ENCODE results near the gene COA3.

COA3 gene

GRCh38 chr17:42766124-42766523 lies 32.4 kb downstream of the COA3 start:
- no peak for DNase-seq (ENCODE audit: low read depth, low spot score)
- no peak overlapping the region for H3K4me3 ChIP-seq (ENCODE audit: low read length)

DNA sequence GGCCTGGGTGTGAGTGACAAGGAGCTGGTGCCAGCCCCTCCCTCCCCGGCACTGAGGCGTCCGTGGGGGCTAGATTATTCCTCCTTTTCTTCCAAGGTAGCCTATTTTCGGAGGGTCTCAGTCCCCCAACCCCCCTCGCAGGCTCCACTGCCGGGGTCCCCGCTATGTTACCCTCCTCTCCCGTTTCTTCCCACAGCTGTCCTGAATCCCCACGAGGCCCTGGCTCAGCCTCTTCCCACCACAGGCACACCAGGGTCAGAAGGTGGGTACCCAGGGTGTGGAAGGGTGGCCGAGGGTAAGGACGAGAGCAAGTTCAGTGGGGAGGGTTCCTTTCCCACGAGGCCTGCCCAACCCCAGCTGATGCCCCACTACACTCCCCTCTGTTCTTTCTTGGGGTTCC lies 36.9 kb downstream of the COA3 start:
- DNase-seq (ENCODE audit: low read depth, low spot score): no peak
- no peak overlapping the region for H3K4me3 ChIP-seq (ENCODE audit: low read length)

DNA sequence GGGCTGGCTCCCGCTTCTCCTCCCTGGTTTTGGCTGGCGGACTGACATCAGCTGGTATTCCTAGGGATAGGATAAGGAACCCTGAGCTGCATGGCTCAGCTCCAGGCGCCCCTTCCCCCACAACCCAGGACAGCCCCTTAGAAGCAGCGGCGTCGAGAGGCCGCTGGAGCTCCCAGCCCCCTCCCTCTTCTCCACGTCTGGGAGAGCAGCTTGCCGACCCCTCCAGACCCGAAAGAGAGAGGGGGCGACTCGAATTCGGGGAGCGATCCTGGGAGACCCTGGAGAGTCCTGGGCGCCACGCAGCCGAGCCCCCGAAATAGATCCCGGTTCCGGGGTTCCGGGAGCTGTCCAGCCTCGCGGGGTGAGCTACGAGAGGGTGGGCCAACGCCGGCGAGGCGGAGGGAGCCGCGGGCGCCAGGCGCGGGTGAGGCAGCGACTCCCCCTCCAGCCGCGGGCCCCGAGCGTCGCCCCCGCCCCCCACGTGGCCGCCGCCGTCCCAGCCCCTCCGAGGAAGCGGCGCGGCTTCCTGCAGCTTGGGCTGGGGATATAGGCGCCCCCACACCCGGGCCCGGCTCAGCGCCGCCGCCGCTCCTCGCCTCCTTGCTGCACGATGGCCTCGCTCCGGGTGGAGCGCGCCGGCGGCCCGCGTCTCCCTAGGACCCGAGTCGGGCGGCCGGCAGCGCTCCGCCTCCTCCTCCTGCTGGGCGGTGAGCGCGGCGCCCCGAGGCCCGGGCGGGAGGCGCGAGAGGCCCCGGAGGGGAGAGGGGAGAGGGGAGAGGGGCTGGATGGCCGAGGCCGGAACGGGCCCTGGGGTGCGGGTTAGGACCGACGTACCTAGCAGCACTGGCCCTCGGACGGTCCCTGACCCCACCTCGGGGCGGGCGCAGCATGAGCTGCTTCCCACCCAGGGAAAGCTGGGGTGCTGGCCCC lies 37.6 kb downstream of the COA3 start, which contains the start of gene RAMP2:
Gene RAMP2, plus strand, starts transcription at position 576 of the 930 bp plus-strand sequence. Its CDS starts 35 bp downstream, at position 611.
- H3K4me3 ChIP-seq (ENCODE audit: low read length): peak within 1 kb of the TSS; percentile 11; the same call in 1 of the 2 replicates
- DNase-seq (ENCODE audit: low read depth, low spot score): no peak

DNA sequence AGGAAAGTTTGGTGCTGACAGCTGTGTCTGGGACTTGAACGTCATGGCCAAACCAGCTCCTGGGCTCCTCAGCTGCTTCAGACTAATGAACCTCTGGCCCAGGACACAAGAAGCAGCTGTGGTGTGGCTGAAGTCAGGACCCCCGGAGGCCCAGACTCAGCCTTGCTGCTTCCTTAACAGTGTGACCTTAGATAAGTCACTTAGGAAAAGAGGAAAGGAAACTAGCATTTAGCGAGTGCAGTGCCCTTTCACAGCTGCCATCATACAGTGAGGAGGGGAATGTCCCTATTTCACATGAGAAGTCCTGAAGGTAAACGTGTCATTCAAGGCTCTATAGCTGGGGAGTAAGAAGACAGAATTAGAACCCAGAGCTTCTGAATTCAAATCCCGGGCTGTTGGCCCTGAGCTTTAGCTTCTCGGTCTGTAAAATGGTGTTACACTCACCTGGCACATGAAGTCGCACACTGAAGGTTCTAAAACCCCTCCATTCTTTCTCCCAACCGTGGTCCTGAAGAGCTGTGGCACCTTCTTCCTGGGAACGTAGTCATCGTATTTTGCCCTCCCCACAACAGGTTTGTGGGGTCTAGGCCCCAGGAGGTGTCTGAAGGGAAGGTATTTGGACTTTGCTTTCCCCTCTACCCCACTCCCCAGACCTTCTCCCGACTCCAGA lies 38.4 kb downstream of the COA3 start:
- H3K4me3 ChIP-seq (ENCODE audit: low read length): no peak overlapping the region
- DNase-seq (ENCODE audit: low read depth, low spot score): no peak

DNA sequence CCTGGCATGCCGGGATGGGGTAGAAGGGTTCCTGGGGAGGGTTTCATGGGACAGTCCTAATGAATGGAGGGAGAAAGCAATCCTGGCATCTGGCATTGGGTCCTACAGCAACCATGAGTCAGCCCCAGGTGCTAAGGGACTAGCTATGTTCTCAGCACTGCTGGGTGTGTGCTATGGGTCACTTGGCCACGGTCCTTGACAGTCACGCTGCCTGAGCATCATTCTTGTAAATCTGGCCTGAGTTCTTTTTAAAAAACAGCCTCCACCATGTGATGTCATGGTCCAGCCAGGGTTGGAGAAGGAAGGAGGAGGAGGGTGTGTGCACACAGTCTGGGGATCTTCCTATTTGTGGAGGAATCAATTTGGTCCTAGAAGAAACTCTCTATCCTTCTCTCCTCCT lies 43.7 kb downstream of the COA3 start:
- no peak for DNase-seq (ENCODE audit: low read depth, low spot score)
- no peak overlapping the region for H3K4me3 ChIP-seq (ENCODE audit: low read length)

DNA sequence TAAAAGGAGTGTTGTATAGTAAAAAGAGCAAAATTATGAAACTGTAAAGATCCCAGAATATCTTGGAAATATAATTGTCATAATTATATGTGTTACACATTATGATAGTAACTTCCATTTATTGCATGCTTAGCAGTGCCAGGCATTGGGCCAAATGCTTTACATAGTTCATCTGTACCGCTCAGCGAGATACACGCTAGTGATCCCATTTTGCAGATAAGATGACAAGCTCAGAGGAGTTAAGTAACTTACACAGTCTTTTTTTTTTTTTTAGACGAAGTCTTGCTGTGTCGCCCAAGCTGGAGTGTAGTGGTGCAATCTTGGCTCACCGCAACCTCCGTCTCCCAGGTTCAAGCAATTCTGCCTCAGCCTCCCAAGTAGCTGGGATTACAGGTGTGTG lies 46.9 kb downstream of the COA3 start:
- no peak for DNase-seq (ENCODE audit: low read depth, low spot score)
- H3K4me3 ChIP-seq (ENCODE audit: low read length): no peak overlapping the region

GRCh38 chr17:42750739-42751344 lies 47.7 kb downstream of the COA3 start:
- no peak for DNase-seq (ENCODE audit: low read depth, low spot score)
- H3K4me3 ChIP-seq (ENCODE audit: low read length): no peak overlapping the region

DNA sequence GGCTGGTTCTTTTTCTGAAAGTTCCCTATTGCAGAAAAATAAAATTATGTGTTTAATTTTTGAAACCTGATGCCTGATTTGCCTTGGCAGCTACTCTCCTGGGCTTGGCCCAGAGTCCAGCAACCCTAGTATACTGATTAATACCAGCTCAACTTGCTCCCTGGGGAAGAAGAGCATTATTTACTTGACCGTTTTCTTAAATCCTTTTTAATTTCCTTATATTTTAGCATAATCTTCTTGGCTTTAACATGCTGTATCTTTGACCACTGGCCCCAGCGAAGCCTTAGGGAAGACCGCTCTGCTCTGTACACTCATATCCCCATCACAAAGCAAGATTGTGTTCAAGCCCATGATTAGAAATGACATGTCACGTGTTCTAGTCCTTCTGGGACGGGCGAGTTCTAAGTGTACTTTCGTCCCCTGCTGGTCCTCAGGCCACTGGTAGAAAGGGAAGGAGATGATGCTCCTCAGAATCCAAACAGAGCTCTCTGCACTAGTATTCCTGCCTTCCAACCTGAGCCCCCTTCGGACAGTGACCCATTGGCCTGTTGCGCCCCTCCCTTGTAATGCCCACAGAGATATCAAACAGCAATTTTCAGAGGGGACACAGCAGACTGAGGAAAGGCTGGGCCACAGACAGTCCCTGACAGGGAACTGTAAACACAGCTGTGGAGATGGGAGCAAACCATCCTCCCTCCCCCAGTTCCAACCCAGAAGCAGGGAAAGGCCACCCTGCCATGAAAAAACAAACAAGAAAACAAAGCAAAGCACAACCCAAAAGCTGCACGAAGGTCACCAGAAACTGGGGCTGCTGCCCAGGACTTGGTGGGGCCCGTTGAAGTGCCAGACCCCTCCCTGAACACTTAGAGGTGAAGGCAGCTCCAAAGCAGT lies 49.4 kb downstream of the COA3 start:
- no peak for DNase-seq (ENCODE audit: low read depth, low spot score)
- H3K4me3 ChIP-seq (ENCODE audit: low read length): no peak overlapping the region

- DNase-seq (ENCODE audit: low read depth, low spot score): no peak
- H3K4me3 ChIP-seq (ENCODE audit: low read length): no peak overlapping the region
These were observed 50.1 kb downstream of the COA3 start for GRCh38 chr17:42748202-42748907.
